GM13976 (cell line): Measurements from ENCODE around the gene OR12D1.

ENCODE experiments used
- DNase-seq: peaks from one replicate; pipeline ENCODE4 v3.0.0; 2012; ENCODE audit warnings: low spot score
- CTCF ChIP-seq: IDR thresholded peaks from 2 replicates; pipeline ENCODE4 v1.5.1; 2012; ENCODE audit warnings: borderline replicate concordance, mild to moderate bottlenecking; ENCODE audit not compliant: insufficient read depth; ENCODE audit errors: extremely low read depth, missing control alignments, control extremely low read depth
- in situ Hi-C: fragments of 300-500 bp; cut with MboI; formaldehyde crosslinking; loops from one replicate; pipeline ENCODE4 v1.12.0; 2022; ENCODE audit warnings: low sequenced_read_pairs, mixed read lengths, inconsistent platforms; ENCODE audit not compliant: unreplicated experiment

The OR12D1 gene

DNA sequence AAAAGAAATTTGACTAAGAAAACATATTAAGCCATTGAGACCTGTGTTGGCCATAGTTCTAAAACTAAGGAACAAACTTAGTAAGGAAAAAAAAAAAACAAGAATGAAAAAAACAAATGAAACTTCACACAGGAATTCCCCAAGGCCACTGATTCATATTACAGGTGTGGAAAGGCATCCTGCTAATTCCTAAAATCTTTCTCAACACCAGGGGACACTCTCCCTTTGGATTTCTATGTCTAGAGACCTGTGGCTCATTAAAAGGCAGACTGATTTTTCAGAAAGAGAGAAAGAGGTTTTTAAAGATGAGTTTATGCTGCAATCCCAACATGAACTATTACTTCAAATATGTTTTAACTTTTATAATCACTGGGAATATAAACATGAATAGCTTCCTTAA, at the start of gene OR12D1:
Gene OR12D1, plus strand, starts transcription at position 341 of the 400 bp plus-strand sequence.
- in situ Hi-C loops, result no loop called here
- no peak for DNase-seq
- TF ChIP-seq CTCF, result no peak

DNA sequence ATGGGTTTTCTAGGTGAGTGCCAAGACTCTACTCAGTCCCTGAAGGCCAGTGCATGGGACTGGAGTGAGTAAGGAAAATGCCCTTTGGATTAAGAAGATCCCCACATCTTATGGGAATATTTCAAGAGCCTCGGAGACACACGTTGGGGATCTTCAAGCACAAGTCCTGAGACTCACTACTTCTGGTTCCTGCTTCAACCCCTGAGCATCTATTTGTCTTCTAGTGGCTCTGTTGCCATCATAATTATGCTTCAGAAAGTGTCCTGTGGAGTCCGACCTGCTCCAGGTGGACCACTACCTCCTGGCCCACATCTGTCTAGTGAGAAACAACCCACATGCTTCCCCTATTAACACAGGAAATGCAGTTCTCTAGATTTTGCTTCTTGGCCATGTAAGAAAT, 46.0 kb upstream of the OR12D1 start, which contains the start of gene OR5V1:
Gene OR5V1, minus strand, starts transcription at position 101 of the 400 bp plus-strand sequence. CDS start 12,670 bp downstream, outside the sequence.
- in situ Hi-C loops, result no loop called here
- DNase-seq, result no peak
- no peak for TF ChIP-seq CTCF

DNA sequence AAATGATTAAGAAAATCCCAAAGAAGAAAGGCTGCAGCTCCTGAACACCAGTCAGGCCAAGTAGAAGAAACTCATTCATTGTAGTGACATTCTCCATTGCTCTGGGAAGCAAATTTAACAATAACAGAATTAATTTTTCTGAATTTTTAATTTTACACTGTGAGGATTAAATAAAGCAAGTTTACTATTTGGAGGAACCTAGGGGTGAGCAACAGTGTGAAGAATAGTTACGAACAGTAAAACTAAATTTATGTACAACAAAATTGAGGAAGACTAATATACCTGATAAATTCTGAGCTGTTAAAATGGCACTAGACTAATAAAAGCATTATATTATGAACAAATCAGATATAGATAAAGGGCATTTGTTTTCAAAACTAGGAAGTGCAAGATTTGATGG, 39.5 kb upstream of the OR12D1 start, which contains the start of gene OR12D3:
Gene OR12D3, minus strand, starts transcription at position 101 of the 400 bp plus-strand sequence. Its CDS starts 4 bp downstream, at position 97.
- in situ Hi-C loops, result no loop called here
- no peak for DNase-seq
- TF ChIP-seq CTCF, result no peak

DNA sequence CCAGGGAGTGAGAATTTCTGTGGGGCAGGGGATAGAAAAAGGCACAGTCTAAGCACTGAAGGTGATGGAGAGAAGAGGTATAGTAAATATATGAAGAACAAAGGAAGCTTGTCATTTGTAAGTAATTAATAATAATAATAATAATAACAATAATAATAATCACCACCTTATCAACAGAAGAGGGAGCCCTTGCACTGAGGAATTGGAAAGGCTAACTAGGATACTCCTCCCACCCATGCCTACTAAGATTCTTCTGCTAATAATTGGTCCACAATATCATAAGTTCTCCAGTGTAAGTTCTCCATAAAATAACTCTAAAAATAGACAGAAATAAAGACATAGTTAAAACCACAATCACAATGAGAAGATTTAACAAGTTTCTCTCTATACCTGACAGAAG, 38.7 kb upstream of the OR12D1 start:
- in situ Hi-C loops, result no loop called here
- no peak for TF ChIP-seq CTCF
- peak; percentile 33 for DNase-seq

- in situ Hi-C loops, result no loop called here
- TF ChIP-seq CTCF, result no peak
- DNase-seq, result no peak
Measured at GRCh38 chr6:29388533-29388932, 26.2 kb upstream of the OR12D1 start.

DNA sequence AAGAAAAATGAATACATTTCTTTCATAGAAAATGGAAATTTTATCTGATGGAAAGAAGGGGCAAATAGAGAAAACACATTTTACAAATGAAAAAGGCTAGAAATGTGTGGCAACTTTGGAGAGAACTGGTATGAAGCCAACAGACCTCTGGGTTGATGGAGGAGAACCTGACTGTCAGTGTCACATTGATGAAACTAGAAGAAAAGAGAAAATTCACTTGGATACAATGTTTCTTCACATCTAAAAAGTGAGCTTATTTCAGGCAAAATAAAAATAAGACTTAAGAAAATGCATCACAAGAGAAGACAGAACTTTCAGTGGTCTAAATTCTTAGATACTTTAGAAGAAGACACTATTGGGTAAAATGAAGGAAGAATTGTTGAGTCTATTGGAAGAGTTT, 19.4 kb upstream of the OR12D1 start, which contains the start of gene OR12D2:
Gene OR12D2, plus strand, starts transcription at position 301 of the 400 bp plus-strand sequence. CDS start 1,069 bp downstream, outside the sequence.
- DNase-seq, result no peak
- in situ Hi-C loops, result no loop called here
- TF ChIP-seq CTCF, result no peak
